NCI-H460 (cell line): ENCODE results near the gene ETS1. TPM values are rescaled to one million over a fixed set of nuclear protein-coding genes. Genes with fewer than 3 reads are reported as not detected.
"Not testable (repeated sequence)": the region's sequence is repeated elsewhere in the genome, so short reads cannot be mapped to it uniquely, and the experiment has no call there.

Experiments
- DNase-seq: peaks from one replicate; pipeline ENCODE4 v3.0.0-alpha.2; 2016; ENCODE audit warnings: low read depth; ENCODE audit errors: extremely low read depth
- total RNA-seq: library from RNA; depleted of rRNA; stranded (reverse); fragments of >200 nt; shearing (Covaris generic); gene quantifications from 2 replicates; pipeline ENCODE4 v1.2.3, GENCODE V29; 2014

ETS1 gene
- total RNA-seq, 1 experiment from 2014 or later, result 17.9 TPM

DNA sequence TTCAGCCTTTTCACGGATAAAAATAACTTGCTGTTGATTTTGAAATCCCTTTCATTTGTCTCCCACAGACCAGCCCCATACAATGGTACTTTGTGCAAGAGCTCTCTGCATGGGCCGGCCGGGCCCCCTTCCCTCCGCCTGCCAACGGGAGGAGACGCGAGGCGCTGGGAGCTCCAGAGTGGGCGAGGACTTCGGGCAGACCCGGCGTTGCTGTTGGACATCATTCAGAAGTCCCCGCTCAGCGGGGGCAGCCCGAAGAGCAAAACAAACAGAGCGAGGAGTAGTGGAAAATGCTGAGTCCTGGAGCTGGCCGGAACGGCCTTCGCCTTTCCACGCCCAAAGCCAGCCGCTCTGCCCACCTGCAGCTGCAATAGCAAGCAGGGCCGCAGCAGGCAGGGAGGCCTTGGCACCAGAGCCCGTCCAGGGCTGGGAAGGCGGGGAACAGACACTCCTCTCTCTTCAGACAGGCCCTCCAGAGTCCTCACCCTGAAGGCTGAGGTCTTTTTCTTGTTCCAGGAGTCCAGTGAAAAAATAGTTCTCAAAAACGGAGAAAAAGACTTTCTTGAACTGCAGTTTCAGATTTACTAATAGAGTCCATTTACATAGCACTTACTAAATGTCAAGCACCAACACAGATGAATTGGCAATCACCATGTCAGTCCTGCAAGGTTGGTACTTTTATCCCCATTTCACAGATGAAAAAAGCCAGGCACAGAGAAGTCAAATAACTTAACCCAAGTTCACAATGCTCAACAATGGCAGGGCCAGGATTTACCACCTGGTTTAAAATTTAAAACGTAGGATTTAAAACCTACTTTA is 135.5 kb downstream of the ETS1 start:
- no peak for DNase-seq

GRCh38 chr11:128450882-128451651 is 136.3 kb downstream of the ETS1 start:
- DNase-seq, result no peak

GRCh38 chr11:128450425-128450824 is 136.9 kb downstream of the ETS1 start:
- not testable (repeated sequence) for DNase-seq

- DNase-seq, result no peak
These were observed 138.2 kb downstream of the ETS1 start for GRCh38 chr11:128448981-128449713.

GRCh38 chr11:128448200-128448886 is 139.0 kb downstream of the ETS1 start:
- no peak for DNase-seq

DNA sequence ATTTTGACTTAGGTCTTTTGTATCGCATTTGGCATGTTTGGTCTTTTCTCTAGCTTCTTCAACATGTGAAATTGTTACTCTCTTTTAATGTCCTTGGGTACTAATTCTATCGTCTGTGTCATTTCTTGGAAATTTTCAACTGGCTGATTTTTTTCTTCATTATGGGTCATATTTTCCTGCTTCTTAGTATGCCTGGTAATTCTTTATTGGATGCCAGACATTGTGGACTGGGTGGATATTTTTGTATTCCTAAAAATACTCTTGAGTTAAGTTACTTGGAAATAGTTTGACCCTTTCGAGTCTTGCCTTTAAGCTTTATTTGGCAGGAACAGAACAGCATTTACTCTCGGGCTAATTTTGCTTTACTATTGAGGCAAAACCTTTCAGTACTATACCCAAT is 140.1 kb downstream of the ETS1 start:
- DNase-seq, result no peak

DNA sequence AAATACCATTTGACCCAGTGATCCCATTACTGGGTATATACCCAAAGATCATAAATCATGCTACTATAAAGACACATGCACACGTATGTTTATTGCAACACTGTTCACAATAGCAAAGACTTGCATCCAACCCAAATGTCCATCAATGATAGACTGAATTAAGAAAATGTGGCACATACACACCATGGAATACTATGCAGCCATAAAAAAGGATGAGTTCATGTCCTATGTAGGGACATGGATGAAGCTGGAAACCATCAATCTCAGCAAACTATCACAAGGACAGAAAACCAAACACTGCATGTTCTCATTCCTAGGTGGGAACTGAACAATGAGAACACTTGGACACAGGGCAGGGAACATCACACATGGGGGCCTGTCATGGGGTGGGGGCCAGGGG is 141.4 kb downstream of the ETS1 start:
- not testable (repeated sequence) for DNase-seq

DNA sequence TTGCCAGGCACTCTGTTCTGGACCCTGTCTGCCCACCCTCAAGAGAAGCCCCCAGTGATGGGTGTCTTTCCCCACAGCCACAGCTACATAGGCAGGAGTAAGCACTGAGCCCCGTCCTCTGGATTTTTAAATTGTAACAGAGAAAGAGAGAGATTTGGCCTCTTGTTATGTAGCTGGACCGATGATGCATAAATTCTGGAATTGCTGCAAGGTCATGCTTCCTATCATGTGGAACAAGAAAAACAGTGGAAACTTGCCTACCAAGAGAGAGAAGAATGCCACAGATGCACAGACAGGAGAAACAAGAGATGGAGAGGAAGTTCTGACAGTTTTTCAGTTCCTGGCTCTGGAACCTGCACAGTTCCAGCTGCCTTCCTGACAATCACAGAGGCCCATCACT is 150.2 kb downstream of the ETS1 start:
- DNase-seq, result no peak

GRCh38 chr11:128434818-128435217 is 152.5 kb downstream of the ETS1 start:
- no peak for DNase-seq

DNA sequence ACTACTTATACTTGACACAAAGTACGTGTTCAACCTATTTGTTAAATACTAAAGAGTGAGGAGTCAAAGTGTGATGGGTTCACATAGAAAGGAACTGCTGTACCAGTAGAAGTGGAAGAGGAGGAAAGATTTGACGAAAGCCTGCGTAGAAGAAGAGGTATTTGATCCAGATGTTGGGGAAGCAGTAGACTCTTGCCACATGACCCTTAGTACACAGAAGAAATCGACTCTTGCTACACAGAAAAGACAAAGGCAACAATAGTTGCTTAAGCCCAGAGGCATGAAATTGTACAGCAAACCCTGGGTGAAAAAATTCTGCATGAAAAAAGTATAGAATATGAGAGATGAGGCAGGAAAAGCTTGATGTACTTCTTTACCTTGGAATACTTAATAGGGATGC is 152.9 kb downstream of the ETS1 start:
- DNase-seq, result no peak

DNA sequence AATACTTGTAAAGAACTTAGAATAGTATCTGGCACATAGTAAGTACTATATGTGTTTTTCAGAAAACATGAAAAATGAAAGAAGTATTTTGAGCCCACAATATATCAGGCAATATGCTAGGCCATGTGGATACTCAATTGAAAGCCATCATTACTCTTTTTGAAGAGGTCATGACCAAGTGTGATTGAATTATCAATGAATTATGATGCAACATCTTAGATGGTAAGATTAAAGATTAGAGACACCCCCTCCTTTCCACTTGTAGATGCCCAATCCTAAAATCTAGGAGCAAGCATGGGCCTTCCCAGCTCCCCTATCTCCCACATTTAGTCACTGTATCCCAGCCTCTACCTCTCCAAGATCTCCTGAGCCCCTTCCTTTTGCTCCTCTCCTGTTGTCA is 154.4 kb downstream of the ETS1 start:
- DNase-seq, result no peak

DNA sequence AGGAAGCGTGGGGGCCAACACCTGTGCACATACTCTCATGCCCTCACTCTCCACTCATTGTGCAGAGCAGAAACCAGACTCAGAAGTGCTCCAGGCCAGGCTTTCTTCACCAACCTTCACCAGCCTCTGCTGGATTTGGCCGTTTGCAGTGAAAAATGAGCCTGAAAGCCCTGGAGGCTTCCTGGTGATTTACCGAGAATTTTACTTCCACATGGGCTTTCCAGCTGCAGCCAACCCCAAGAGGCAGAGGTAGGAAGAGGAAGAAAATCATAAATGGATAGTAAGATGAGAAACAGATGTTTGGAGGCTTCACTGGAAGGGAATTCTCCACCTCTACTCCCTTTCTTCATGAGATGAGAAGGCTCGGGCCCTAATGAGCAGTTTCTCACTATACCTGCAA is 155.4 kb downstream of the ETS1 start:
- no peak for DNase-seq

DNA sequence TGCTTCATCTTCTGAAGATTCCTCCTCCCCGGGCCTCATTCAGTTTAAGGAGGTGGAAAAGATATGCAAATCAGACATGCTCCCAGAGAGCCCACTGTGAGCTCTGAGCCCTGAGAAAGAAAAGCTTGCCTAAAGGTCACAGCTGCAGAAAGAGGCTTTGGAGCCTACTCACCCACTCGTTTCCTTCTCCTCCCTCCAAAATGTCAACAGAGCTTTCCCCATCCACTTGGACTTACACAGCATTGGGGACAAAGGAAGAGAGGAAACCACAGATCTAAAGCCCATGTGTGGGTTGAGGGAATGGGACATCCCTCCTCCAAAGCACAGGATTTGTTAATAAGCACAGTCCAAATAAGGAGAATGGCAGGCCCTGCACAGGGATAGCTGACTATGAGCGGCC is 158.4 kb downstream of the ETS1 start:
- no peak for DNase-seq

DNA sequence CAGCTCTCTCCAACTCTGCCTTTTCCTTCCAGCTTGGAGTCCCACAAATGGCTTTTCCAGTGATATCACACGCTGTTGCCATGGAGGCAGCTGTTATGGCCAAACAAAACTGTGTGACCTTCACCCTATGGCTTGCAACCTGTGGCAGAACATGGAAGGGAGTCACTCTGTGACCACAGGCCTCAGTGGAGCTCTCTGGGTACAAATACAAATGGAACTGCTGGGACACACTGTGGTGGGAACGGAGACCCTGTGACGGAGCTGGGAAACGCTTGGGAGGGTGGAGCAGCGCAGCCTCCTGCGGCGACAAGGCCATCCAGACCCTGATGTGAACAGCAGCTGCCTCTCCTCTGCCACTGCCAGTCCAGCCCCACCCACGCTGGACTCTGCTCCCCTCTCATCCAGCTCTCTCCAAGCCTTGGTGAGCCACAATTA is 162.5 kb downstream of the ETS1 start:
- DNase-seq, result no peak

GRCh38 chr11:128424271-128424711 is 163.1 kb downstream of the ETS1 start:
- DNase-seq, result no peak

DNA sequence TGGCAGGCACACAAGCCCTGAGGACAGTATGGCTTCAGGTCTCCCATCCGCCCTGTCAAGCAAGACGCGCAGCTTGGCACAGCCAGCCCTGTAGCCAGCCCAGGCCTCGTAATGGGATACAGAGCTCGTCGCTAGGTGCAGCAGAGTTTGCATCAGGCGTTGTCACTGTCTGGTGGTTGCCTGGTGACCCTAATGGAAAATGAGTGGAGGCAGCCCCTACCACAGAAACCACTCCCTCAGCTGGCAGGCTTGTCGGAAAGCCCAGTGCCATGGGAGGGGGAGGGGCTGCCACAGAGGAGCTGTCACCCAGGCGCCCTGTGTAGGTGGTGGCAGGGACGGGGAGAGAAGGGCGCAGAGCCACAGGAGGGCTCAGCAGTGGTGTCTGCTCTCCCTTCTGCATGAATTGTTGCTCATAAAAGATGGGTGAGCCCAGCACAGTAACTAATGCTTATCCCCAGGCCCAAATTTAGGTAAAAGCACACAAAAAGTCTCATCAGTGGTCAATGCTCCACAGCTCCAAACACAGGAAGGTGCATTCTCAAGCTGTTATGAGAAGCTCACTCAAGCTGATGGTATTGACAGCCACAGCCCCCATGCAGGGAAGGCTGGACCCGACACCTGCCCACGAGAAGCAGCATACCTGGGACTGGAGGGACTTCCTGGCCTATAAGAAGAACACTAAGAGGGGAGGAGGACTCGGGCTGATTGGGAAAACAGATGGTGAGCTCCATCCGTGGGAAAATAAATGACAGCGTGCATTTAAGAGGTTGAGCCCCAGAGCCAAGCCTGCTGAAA is 164.6 kb downstream of the ETS1 start:
- DNase-seq, result no peak

DNA sequence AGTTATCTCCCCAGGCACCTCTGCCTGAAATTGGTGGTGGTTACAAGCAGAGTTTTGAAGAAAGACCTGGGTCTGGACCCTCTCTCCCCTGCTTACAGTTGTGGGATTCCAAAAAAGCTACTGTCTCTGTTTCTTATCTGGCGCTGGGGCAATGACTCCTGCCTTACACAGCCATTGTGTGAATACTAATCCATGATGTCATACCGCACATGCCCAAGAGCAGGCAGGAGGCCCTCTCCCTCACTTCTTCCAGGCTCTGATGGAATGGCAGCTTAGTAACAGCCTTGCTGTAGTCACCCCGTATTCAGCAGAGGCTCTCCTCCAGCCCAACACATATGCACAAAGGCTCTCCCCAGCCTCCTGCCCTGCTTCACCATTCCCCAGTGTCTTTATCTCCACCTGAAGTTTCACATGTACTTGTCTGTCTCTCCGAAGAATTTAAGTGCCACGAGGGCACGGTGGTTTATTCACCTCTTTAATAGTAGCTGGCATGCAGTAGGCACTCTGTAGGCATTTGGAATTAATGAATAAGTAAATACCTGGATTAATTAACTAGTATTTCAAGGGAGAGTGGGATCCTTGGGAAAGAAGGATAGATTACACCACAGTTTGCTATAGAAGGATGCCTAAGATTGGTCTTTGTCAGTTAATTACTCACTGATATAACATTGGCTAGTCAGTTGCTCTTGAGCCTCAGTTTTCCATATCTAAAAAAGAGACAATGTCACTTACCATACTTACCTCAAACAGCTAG is 165.6 kb downstream of the ETS1 start:
- no peak for DNase-seq

- DNase-seq, result no peak
These were observed 166.4 kb downstream of the ETS1 start for GRCh38 chr11:128420951-128421350.

GRCh38 chr11:128420265-128420664 is 167.1 kb downstream of the ETS1 start:
- no peak for DNase-seq
